Measurements from ENCODE around the gene GMEB1.

- TF ChIP-seq, protein P1, sequence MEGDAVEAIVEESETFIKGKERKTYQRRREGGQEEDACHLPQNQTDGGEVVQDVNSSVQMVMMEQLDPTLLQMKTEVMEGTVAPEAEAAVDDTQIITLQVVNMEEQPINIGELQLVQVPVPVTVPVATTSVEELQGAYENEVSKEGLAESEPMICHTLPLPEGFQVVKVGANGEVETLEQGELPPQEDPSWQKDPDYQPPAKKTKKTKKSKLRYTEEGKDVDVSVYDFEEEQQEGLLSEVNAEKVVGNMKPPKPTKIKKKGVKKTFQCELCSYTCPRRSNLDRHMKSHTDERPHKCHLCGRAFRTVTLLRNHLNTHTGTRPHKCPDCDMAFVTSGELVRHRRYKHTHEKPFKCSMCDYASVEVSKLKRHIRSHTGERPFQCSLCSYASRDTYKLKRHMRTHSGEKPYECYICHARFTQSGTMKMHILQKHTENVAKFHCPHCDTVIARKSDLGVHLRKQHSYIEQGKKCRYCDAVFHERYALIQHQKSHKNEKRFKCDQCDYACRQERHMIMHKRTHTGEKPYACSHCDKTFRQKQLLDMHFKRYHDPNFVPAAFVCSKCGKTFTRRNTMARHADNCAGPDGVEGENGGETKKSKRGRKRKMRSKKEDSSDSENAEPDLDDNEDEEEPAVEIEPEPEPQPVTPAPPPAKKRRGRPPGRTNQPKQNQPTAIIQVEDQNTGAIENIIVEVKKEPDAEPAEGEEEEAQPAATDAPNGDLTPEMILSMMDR (IDR thresholded peaks at IDR 0.05; ENCODE audit: insufficient read depth, low read length, poor library complexity, severe bottlenecking) = no peak
- no peak for TF ChIP-seq EZH2phosphoT487 (conservative IDR thresholded peaks at IDR 0.05; ENCODE audit: low read length)
Observed at GRCh38 chr1:28745653-28746173, 77.1 kb downstream of the GMEB1 start.

Data from SU-DHL-6 (cell line).